HG03095 (cell line): Measurements from ENCODE around the gene CDK8.
"Not testable (repeated sequence)": the region's sequence is repeated elsewhere in the genome, so short reads cannot be mapped to it uniquely, and the experiment has no call there.

Source experiments
- ATAC-seq: cut with Tn5 transposase; IDR thresholded peaks from one replicate; pipeline ENCODE4 v1.9.1; 2021; ENCODE audit warnings: moderate library complexity; ENCODE audit not compliant: unreplicated experiment

Gene CDK8

GRCh38 chr13:26252006-26252405, 1.9 kb upstream of the CDK8 start:
- ATAC-seq = not testable (repeated sequence)

- ATAC-seq = no peak
Measured at GRCh38 chr13:26253262-26253786, 605 bp upstream of the CDK8 start.

DNA sequence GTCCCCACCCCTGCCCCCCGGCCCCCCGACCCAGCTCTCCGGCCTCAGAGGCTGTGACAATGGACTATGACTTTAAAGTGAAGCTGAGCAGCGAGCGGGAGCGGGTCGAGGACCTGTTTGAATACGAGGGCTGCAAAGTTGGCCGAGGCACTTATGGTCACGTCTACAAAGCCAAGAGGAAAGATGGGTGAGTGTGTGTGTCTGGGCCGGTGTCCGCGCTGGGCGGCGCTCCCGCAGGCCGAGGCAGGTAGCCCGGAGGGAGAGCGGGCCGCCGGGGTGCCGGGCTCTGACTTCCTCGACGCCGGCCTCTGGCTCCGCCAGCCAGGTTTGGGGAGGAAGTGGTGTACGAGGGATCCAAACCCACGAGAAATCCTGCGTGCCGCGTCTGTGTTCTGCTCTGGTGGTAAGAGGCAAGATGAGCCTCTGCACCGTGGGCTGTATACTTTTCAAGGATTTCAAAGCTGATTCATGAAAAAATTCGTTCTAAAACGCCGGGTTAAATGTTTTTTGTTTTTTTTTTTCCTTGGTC, 718 bp downstream of the CDK8 start:
- ATAC-seq = peak; percentile 34

- no peak for ATAC-seq
Measured at GRCh38 chr13:26255115-26255514, 1.2 kb downstream of the CDK8 start.

DNA sequence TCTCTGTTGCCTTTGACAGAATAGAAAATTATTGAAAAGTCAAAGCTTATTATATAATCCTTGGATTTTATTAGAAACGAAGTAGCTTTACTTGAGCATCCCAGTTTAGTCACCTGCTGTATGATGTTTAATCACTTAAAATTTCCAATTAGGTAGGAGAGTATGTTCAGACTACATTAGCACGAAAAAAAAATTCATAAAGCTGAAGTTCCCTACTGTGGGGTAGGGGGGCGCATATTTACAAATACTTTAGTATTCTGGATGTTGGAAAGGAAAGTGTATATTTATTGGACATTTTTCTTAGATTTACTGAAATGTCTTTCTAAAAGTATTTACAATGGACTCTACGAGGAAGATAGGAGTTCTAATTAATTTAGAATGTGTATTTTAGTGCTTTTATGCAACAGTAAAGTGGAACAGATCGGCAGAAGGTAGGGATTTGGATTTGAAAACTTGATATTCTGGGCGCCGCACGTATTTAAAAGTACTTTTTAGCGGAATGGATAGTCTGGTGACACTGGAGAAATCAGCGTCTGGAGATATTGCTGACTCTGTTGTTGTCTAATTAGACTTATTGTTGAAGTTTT, 1.9 kb downstream of the CDK8 start:
- no peak for ATAC-seq

- ATAC-seq = no peak
Measured at GRCh38 chr13:26257049-26257448, 3.1 kb downstream of the CDK8 start.

- no peak for ATAC-seq
Measured at GRCh38 chr13:26259634-26260033, 5.7 kb downstream of the CDK8 start.

DNA sequence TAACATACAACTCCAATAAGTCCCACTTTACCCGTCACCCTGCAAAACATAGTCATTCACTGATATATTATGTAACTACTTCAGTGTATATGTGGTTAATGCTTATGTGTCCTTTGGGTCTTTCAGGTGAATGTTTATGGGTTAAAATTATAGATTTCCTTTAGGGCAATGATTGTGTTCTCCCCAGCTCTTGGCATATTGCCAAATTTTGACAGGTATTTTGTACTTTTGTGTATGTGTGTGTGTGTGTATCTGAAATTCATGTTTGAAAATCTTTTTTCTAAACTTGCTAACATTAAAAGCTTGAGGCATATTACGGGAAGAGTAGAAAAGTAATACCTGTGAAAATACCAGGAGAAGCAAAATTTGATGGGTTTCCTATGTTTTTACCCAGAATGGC, 8.2 kb downstream of the CDK8 start:
- no peak for ATAC-seq

DNA sequence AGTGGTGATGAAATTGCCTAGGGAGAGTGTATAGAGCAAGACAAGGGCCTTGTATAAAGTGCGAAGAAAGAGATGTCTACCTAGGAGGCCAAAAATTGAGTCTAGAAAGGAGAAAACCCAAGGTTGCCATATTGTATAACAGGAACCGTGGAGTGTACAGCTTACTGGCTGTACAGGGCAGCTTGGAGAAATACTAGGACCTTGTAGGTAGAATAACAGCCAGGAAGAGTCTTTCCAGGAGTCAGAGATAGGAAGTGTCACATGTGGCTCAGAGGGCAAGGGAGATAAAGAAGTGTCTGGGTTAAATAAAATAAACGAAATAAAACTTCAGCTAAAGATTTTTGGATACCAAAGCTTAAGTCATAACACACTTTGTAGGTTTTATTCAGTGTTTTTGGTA, 12.4 kb downstream of the CDK8 start:
- ATAC-seq = no peak

DNA sequence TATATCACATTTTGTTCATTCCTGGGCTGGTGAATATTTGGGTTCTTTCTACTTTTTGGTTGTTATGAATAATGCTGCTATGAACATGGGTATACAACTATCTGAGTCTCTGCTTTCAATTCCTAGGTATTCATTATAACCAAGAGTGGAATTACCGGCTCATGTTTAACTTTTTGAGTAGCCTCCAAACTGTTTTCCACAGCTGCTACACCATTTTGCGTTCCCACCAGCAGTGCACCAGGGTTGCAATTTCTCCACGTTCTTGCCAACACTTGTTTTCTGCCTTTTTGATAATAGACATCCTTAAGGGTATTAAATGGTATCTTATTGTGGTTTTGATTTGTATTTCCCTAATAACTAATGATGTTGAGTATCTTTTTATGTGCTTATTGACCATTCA, 16.8 kb downstream of the CDK8 start:
- ATAC-seq = no peak

DNA sequence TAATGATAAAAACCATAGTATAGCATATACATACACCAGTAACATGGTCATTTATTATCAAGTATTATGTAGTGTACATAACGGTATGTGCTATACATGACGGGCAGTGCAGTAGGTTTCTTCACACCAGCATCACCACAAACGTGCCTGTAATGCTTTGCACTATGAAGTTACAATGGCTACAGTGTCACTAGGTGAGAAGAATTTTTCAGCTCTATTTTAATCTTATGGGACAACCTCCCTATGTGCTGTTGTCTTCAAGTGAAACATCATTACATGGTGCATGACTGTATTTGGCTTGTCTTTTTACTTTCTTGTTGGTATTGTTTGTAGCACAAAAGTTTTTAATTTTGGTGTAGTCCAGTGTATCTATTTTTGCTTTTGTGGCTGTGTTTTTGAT, 18.7 kb downstream of the CDK8 start:
- no peak for ATAC-seq

- no peak for ATAC-seq
Measured at GRCh38 chr13:26280295-26280694, 26.4 kb downstream of the CDK8 start.

GRCh38 chr13:26280822-26281221, 26.9 kb downstream of the CDK8 start:
- no peak for ATAC-seq

GRCh38 chr13:26285911-26286310, 32.0 kb downstream of the CDK8 start:
- not testable (repeated sequence) for ATAC-seq

DNA sequence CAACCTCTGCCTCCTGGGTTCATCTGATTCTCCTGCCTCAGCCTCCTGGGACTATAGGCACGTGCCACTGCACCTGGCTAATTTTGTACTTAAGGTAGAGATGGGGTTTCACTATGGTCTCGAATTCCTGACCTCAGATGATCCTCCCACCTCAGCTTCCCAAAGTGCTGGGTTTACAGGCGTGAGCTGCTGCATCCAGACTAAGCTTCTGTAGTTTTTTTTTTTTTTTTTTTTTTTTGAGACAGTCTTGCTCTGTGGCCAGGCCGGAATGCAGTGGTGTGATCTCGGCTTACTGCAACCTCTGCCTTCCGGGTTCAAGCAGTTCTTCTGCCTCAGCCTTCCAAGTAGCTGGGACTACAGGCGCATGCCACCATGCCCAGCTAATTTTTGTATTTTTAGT, 34.9 kb downstream of the CDK8 start:
- ATAC-seq = not testable (repeated sequence)

DNA sequence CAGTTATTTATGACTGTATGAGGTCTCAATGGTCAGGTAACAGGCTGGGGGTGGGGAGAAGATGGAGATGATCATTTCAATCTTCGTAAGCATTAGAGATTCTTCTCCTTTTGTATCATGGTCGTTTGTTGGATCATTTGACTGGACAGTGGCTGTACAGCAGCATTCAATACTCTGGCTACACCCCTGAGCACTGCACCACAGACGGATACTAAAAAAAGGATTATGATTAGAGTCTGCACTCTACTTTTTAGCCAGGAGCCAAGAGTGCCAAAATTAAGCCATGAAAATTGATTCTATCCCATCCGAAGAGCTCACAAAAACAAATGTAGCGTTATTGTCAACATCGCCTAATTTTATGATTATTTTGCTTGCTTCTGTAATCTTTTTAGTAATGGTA, 41.9 kb downstream of the CDK8 start:
- no peak for ATAC-seq

DNA sequence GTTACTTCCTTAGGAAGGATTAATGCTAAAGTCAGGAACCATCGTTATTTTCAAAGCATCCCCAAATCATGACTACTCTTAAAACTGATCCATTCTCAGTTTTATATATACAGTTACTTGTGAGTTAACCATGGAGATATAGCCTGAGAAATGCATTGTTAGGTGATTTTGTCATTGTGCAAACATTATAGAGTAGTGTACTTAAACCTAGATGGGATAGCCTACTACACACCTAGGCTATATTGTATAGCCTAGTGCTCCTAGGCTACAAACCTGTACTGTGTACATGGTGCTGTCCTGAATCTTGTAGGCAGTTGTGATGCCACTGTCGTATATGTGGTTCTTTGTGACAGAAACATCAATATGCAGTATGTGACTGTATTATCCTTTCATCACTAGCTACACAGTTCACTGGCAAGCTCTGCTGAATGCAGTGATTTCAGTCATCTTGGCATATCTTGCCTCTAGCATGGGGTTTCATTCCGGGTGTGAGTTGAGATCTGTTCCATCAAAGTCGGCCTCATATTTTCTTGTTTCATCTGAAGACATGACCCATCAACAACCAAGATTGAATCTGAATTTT, 45.3 kb downstream of the CDK8 start:
- no peak for ATAC-seq

GRCh38 chr13:26300140-26300539, 46.2 kb downstream of the CDK8 start:
- ATAC-seq = no peak

GRCh38 chr13:26305676-26306075, 51.7 kb downstream of the CDK8 start:
- ATAC-seq = no peak

- ATAC-seq = no peak
Measured at GRCh38 chr13:26307701-26308100, 53.8 kb downstream of the CDK8 start.

- no peak for ATAC-seq
Measured at GRCh38 chr13:26308250-26308649, 54.3 kb downstream of the CDK8 start.

GRCh38 chr13:26308836-26309235, 54.9 kb downstream of the CDK8 start:
- ATAC-seq = no peak

DNA sequence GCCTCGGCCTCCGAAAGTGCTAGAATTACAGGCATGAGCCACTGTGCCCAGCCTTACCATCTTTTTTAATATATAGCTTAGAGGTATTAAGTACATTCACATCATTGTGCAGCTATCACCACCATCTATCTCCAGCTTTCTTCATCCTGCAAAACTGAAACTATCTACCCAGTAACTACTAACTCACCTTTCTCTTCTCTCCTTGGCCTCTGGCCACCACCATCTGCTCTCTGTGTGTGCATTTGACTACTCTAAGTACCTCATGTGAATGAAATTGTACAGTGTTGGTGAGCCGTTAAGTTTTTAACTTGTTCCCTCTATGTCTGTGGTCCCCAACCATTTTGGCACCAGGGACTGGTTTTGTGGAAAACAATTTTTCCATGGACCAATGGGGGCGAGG, 56.1 kb downstream of the CDK8 start:
- no peak for ATAC-seq
